AG04450 (cell line): Measurements from ENCODE around the gene ZNF791. TPM values are rescaled to one million over a fixed set of nuclear protein-coding genes. Genes with fewer than 3 reads are reported as not detected.
"Not testable (repeated sequence)": the region's sequence is repeated elsewhere in the genome, so short reads cannot be mapped to it uniquely, and the experiment has no call there.

ENCODE experiments used
- CTCF ChIA-PET: fragments of 300-600, 350-600 bp; formaldehyde crosslinking; extraction: SDS; loops from one replicate; lab custom pipeline; 2022; ENCODE audit warnings: antibody characterized with exemption, inconsistent platforms; lab: Charles Lee
- POLR2A ChIA-PET: fragments of 350-600 bp; formaldehyde crosslinking; extraction: SDS; loops from one replicate; lab custom pipeline; 2021; ENCODE audit warnings: antibody characterized with exemption, inconsistent platforms; lab: Yijun Ruan, JAX
- DNase-seq: peaks from one replicate; pipeline ENCODE4 v3.0.0-alpha.2; 2011; ENCODE audit warnings: low read depth, low spot score
- H3K27ac ChIP-seq: one replicate; pipeline ENCODE4 v1.5.1; 2012; ENCODE audit warnings: low read depth, low read length, control low read depth
- H3K27me3 ChIP-seq: one replicate; pipeline ENCODE4 v1.6.0; 2012; ENCODE audit warnings: low read length; ENCODE audit not compliant: control insufficient read depth, insufficient read depth
- H3K4me3 ChIP-seq: 2 replicates; pipeline ENCODE4 v1.5.1; 2011; ENCODE audit warnings: mild to moderate bottlenecking, low read depth, low read length, control low read depth
- H3K9me3 ChIP-seq: 2 replicates; pipeline ENCODE4 v1.5.1; 2012; ENCODE audit warnings: low read length; ENCODE audit not compliant: control insufficient read depth, insufficient read depth
- CTCF ChIP-seq: IDR thresholded peaks from 2 replicates; pipeline ENCODE4 v1.5.1; 2011; ENCODE audit warnings: low read depth, low read length, control low read depth, inconsistent platforms
- polyA plus RNA-seq: library from polyadenylated mRNA; depleted of rRNA; stranded (reverse); fragments of >200 nt; gene quantifications from 2 replicates; pipeline ENCODE4 v1.2.3, GENCODE V29; 2011

Gene ZNF791
- polyA plus RNA-seq, 1 experiment = 15.8 TPM

DNA sequence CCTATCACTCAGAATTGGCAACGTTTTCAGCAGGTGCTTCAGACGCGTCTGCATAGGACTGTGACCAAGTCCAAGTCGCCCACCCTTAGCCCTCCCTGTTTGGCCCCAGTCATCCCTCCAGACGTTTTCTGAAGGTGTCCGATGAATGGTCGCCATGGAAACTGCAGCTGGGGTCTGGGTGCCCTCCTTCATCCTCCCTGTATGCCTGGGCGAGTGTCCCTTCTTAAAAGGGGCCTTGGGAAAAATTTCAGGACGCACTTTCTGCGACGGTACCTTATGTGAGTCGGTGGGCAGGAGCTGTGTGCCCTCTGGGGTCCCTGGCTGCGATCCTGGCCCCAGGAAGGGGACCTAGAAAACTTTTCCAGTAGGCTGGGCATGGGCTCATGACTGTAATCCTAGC, 30.7 kb downstream of the ZNF791 start:
- POLR2A ChIA-PET = interaction anchor here (0.6 kb wide), 1 partner anchor 99 kb away, joined by 3 read pairs; no protein-coding TSS in a partner anchor

DNA sequence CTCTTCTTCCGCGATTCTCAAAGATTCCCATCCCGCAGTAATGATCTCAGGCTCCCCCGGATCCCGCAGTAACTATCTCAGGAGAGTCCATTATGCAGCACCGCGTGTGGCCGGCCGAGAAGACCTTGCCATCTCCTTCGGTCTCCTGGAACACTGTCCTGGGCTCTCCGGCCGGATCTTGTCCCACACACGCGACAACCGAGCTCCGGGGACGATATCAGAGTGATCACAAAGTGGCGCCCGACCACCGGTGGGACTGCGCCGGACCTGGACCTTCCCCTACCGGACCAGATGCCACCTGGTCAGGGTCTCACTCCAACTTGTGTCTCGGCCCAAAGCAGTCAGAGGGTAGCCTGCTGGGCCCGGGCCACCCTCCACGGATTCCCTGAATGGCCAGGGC, 31.8 kb downstream of the ZNF791 start:
- H3K9me3 ChIP-seq = peaks cover 39% of the 10 kb centered on the region
- H3K27ac ChIP-seq = no peak overlapping the region
- POLR2A ChIA-PET = no interaction called here
- no peak for TF ChIP-seq CTCF
- CTCF ChIA-PET = no interaction called here
- H3K4me3 ChIP-seq = no peak overlapping the region
- DNase-seq = no peak
- H3K27me3 ChIP-seq = no peaks in the 10 kb centered on the region

More for the DNA sequence above, 30.7 kb downstream of the ZNF791 start:
- H3K27ac ChIP-seq = no peak overlapping the region
- no peak for DNase-seq
- TF ChIP-seq CTCF = no peak
- H3K9me3 ChIP-seq = peaks cover 43% of the 10 kb centered on the region
- no peaks in the 10 kb centered on the region for H3K27me3 ChIP-seq
- no peak overlapping the region for H3K4me3 ChIP-seq
- CTCF ChIA-PET = no interaction called here

DNA sequence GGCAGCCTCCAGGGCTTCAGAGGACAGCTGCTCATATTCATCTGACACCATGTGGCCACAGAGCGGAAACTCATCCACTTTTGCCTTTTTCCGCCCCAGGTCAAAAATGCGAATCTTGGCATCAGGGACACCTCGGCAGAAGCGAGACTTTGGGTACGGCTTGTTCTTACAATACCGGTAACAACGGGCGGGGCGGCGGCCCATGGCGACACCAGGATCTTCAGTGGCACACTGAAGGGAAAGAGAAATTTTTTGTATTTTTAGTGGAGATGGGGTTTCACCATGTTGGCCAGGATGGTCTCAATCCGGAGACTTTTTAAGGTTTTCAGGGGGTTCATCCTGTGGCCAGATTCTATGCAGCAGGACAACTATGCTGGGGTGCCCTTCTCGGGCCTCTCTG, 33.0 kb downstream of the ZNF791 start:
- DNase-seq, POLR2A ChIA-PET, H3K27me3 ChIP-seq, H3K4me3 ChIP-seq, CTCF ChIA-PET, H3K27ac ChIP-seq: not testable (repeated sequence)
- H3K9me3 ChIP-seq = peaks cover 38% of the 10 kb centered on the region

- DNase-seq = no peak
These were observed 35.8 kb downstream of the ZNF791 start for GRCh38 chr19:12646551-12646950.

GRCh38 chr19:12647047-12647446, 36.3 kb downstream of the ZNF791 start:
- DNase-seq = no peak
- Histone ChIP-seq H3K27ac (no peak overlapping the region), H3K27me3 (no peaks in the 10 kb centered on the region), H3K4me3 (no peak overlapping the region), H3K9me3 (peaks cover 23% of the 10 kb centered on the region)
- ChIA-PET POLR2A (interaction anchor here (0.6 kb wide), 1 partner anchor 13 kb away, joined by 5 read pairs; no protein-coding TSS in a partner anchor), CTCF (interaction anchor here (1.0 kb wide), 1 partner anchor 26 kb away, joined by 3 read pairs; no protein-coding TSS in a partner anchor)
- TF ChIP-seq CTCF = no peak

More at GRCh38 chr19:12646551-12646950, 35.8 kb downstream of the ZNF791 start:
- Histone ChIP-seq H3K27me3 (no peaks in the 10 kb centered on the region), H3K9me3 (peaks cover 27% of the 10 kb centered on the region), H3K4me3 (no peak overlapping the region), H3K27ac (no peak overlapping the region)
- CTCF ChIA-PET = interaction anchor here (1.0 kb wide), 1 partner anchor 26 kb away, joined by 3 read pairs; no protein-coding TSS in a partner anchor
- POLR2A ChIA-PET = no interaction called here
- TF ChIP-seq CTCF = no peak
